ENCODE data around the gene CCDC15.
A peak's percentile ranks its signal among the peaks of the same experiment; 100 is the strongest.
"Not testable (repeated sequence)": the region's sequence is repeated elsewhere in the genome, so short reads cannot be mapped to it uniquely, and the experiment has no call there.

CCDC15 gene

GRCh38 chr11:124942466-124943253, 11.3 kb upstream of the CCDC15 start:
- DNase-seq (ENCODE audit: low read depth in 2 of 2), result no peak

GRCh38 chr11:124943254-124943616, 10.8 kb upstream of the CCDC15 start:
- DNase-seq (ENCODE audit: low read depth in 2 of 2), result no peak

- no peak for DNase-seq (ENCODE audit: low read depth in 2 of 2)
Observed at GRCh38 chr11:124943741-124944140, 10.3 kb upstream of the CCDC15 start.

DNA sequence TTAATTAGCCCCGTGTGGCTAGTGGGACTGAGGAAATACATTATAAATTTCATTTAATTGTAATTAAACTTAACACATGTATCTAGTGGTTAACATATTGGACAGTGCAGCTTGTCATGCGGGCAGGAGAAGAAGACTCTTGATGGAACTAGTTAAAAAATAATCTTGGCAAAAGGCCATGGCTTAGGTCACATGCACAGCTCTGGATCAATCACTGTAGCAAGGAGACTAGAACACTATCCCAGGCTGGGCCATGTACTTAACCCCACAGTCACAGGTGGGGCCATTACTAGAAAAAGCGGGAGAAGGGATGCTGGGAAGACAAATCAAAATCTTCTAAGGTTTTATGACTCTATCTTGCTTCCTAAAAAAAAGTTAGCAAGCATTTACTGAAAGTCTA, 9.4 kb upstream of the CCDC15 start:
- no peak for DNase-seq (ENCODE audit: low read depth in 2 of 2)

- DNase-seq (ENCODE audit: low read depth in 2 of 2), result no peak
Observed at GRCh38 chr11:124945826-124946225, 8.2 kb upstream of the CCDC15 start.

DNA sequence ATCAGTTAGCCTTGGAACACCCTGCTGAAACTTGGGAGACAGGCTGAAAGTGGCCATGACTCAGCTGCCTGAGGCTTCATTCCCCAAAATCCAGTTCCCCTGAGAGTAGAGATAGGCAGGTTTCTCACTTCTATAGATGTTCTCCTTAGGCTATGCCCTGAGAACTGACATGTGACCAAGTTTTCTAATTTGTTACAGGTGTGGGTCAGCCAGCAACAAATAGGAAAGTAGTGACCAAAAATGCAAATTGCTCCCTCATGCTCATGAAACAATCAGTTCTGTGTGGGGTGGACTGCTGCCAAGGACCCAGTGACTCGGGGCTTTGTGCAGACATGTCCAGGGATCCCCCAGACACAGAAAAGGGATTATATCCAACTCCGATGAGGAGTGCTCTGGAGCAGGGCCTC, 7.3 kb upstream of the CCDC15 start:
- no peak for DNase-seq (ENCODE audit: low read depth in 2 of 2)

DNA sequence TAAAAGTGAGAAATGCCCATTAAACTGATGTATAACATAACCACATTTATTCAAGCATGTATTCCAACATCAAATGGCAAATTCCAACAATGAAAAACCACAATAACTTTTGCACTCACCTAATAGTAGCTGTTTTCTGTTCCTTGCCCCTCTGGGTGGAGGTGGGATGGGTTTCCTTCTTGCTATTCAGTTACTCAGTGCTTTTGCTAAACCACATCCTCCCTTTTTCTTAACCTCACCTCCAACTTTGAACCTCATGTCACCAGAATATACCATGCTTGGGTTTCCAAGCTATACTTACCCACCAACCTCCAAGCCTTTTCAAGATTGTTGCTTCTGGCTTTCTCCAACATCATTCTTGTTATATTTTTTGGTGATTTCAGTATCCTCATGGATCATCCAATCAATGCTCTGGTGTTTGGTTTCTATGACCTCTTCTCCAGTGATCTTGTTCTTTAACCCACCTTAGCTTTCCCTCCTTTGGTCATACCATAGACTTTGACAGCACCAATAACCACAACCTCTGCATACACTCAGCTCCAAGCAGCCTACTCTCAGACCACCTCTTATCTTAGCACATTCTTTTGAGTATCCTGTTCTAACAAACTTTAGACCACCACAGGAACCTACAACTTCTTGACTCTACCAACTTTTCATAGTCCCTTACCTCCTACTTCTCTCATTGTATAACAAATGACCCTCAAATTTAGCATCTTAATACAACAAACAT, 3.2 kb upstream of the CCDC15 start:
- DNase-seq (ENCODE audit: low read depth in 2 of 2), result peak in 1 of 2 donors; percentile 5

DNA sequence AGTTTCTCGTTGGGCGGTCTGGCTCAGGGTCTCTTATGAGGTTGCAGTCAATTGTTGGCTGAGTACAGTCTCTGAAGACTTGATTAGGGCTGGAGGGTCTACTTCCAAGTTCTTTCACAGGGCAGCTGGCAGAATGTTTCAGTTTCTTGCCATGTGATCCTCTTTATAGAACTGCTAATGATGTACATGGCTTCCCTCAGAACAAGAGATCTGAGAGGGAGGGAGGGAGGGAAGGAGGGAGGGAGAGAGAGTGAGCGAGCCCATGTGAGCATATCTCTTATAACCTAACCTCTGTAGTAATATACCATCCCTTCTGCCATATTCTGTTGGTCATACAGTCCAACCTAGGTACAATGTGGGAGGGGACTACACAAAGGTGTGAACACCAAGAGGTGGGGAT, 2.7 kb upstream of the CCDC15 start:
- no peak for DNase-seq (ENCODE audit: low read depth in 2 of 2)

GRCh38 chr11:124954590-124954955, 571 bp downstream of the CCDC15 start:
- no peak for DNase-seq (ENCODE audit: low read depth in 2 of 2)

DNA sequence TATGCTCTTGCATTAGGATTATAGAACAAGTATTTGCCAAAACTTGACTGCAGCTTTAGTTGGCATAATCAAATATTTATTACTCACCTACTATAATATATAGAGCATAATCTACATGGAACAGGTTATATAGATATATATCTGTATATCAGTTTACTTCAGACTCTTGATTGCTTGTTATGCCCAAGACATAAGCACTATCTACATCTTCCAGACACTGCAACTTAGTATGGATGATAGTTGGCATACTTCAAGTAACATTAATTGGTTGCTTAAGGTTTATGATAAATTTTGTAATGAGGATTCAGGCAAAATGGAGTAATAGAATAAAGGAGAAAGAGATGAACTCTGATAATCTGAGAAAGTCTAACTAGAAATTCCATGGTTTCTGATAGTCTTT, 1.0 kb downstream of the CCDC15 start:
- DNase-seq (ENCODE audit: low read depth in 2 of 2), result no peak

- peak in 1 of 2 donors; percentile 26 for DNase-seq (ENCODE audit: low read depth in 2 of 2)
Observed at GRCh38 chr11:124961972-124962609, 8.1 kb downstream of the CCDC15 start.

DNA sequence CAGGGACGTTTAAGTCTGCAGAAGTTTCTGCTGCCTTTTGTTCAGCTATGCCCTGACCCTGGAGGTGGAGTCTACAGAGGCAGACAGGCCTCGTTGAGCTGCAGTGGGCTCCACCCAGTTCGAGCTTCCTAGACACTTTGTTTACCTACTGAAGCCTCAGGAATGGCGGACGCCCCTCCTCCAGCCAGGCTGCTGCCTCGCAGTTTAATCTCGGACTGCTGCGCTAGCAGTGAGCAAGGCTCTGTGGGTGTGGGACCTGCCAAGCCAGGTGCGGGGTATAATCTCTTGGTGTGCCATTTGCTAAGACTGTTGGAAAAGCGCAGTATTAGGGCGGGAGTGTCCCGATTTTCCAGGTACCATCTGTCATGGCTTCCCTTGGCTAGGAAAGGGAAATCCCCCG, 14.2 kb downstream of the CCDC15 start:
- DNase-seq (ENCODE audit: low read depth in 2 of 2), result not testable (repeated sequence)

GRCh38 chr11:124970925-124971324, 16.9 kb downstream of the CCDC15 start:
- no peak for DNase-seq (ENCODE audit: low read depth in 2 of 2)

- no peak for DNase-seq (ENCODE audit: low read depth in 2 of 2)
Observed at GRCh38 chr11:124971810-124972209, 17.8 kb downstream of the CCDC15 start.

GRCh38 chr11:124976531-124976930, 22.5 kb downstream of the CCDC15 start:
- DNase-seq (ENCODE audit: low read depth in 2 of 2), result no peak

DNA sequence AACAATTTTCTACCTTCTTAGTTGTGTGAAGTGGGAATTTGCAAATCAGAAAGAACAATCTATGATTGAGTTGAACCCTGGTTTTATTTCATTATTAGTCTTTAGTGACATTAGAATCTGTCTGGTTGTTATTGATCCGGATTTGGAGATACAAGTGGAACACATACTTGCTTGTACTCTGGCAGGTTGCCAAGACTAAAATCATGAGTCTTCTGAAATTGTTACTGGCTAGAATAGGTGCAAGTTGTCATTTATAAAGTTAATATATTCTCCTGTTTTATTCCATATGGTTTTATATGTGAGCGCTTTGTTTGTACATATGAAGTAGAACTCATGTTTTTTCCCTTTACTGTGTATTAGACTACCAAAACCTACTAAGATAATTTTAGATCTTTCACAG, 23.0 kb downstream of the CCDC15 start:
- no peak for DNase-seq (ENCODE audit: low read depth in 2 of 2)

- no peak for DNase-seq (ENCODE audit: low read depth in 2 of 2)
Observed at GRCh38 chr11:124978316-124978715, 24.3 kb downstream of the CCDC15 start.

- no peak for DNase-seq (ENCODE audit: low read depth in 2 of 2)
Observed at GRCh38 chr11:124982043-124982442, 28.0 kb downstream of the CCDC15 start.

DNA sequence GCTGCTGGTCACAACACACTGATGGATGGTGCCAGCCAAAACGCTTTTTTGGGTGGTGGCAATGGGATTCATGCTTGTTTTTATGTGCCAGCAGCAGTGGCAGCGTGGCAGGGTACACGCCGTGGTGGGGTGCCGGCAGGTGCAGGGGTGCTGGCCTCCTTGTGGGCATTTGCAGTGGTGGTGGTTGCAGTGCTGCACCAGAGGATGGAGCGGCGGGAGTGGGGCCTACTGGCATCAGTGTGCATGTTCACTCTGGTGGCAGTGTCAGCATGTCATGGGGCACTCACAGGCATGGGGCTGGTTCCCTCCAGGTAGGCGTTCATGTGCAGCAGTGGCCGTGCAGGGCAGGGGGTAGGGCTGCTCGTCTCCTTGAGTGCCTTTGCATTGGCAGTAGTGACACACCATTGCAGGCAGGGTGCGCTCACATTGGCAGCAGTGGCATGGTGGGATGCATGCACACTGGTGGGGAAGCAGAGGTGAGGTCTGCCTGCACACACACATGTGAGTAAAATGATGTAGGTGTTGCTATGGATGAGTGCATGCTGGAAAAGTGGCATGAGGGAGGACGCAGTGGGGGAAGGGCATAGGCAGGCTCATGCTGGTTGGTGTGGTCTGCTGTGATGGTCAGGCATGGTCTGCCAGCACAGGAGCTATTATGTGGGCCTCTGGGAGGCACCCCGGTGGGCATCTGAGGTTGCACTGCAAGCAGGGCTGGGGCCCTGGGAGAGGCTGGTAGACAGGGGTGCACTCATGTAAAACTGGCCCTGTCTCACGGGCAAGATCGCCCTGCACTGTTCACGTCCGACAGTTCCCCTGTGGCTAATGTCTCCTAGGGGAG, 29.9 kb downstream of the CCDC15 start:
- no peak for DNase-seq (ENCODE audit: low read depth in 2 of 2)

- no peak for DNase-seq (ENCODE audit: low read depth in 2 of 2)
Observed at GRCh38 chr11:124984512-124984854, 30.5 kb downstream of the CCDC15 start.

GRCh38 chr11:124987096-124987495, 33.1 kb downstream of the CCDC15 start:
- DNase-seq (ENCODE audit: low read depth in 2 of 2), result no peak

- DNase-seq (ENCODE audit: low read depth in 2 of 2), result no peak
Observed at GRCh38 chr11:124988063-124988462, 34.1 kb downstream of the CCDC15 start.
